B cell (primary cell): ENCODE data around the gene RPL41. TPM values are rescaled to one million over a fixed set of nuclear protein-coding genes. Genes with fewer than 3 reads are reported as not detected.

ENCODE experiments used
- ATAC-seq: fragments of 200-7000 bp; cut with Tn5 transposase; one replicate; pipeline ENCODE4 v1.10.0; 2021; ENCODE audit warnings: low read depth, mild to moderate bottlenecking, moderate number of reproducible peaks, moderate library complexity
- CTCF ChIA-PET: fragments of 350-600 bp; sonication (Branson Sonifier 250); formaldehyde crosslinking; loops from one replicate; lab custom pipeline; 2021; ENCODE audit warnings: antibody characterized with exemption, inconsistent platforms; lab: Charles Lee
- POLR2A ChIA-PET: fragments of 350-600 bp; sonication (Branson Sonifier 250); formaldehyde crosslinking; loops from one replicate; lab custom pipeline; 2021; ENCODE audit warnings: antibody characterized with exemption; lab: Charles Lee
- DNase-seq: peaks from one replicate; pipeline ENCODE4 v3.0.0; 2013
- H2AFZ ChIP-seq: 2 replicates; pipeline ENCODE4 v1.6.1; 2012; ENCODE audit warnings: mild to moderate bottlenecking, low read depth, low read length; ENCODE audit not compliant: insufficient read depth, poor library complexity, severe bottlenecking
- H3K27ac ChIP-seq, 2 donors: 1 replicate in 1 of 2; 2 replicates in 1 of 2; pipeline ENCODE4 v1.5.1; 2012 to 2013; ENCODE audit warnings: low read length in 2 of 2, mild to moderate bottlenecking in 2 of 2, moderate library complexity in 1 of 2
- H3K27me3 ChIP-seq, 4 experiments: fragments of 200-600 bp in 1 of 4; sonication (generic) in 1 of 4; replicated peaks in 1 of 4; 1 replicate in 2 of 4; 2 replicates in 2 of 4; pipeline versions ENCODE4 v1.6.1 to v1.7.0; 2013 to 2016; ENCODE audit warnings: low read length in 3 of 4, mild to moderate bottlenecking in 2 of 4, mixed read lengths in 1 of 4, moderate library complexity in 1 of 4; ENCODE audit not compliant: insufficient read depth in 4 of 4, control insufficient read depth in 3 of 4; ENCODE audit errors: control extremely low read depth in 1 of 4
- H3K36me3 ChIP-seq, 2 experiments: replicated peaks in 1 of 2; 1 replicate in 1 of 2; 2 replicates in 1 of 2; pipeline versions ENCODE4 v1.6.1 to v1.7.1; 2013; ENCODE audit warnings: low read length in 1 of 2; ENCODE audit not compliant: insufficient read depth in 2 of 2, control insufficient read depth in 1 of 2; ENCODE audit errors: control extremely low read depth in 1 of 2, extremely low read depth in 1 of 2
- H3K4me1 ChIP-seq, 2 donors: fragments of 200-600 bp in 1 of 2; sonication (generic) in 1 of 2; 1 replicate in 1 of 2; 2 replicates in 1 of 2; pipeline versions ENCODE4 v1.5.1 to v1.6.1; 2013 to 2017; ENCODE audit warnings: low read length in 2 of 2; ENCODE audit not compliant: control insufficient read depth in 2 of 2, insufficient read depth in 2 of 2
- H3K4me2 ChIP-seq: replicated peaks from 2 replicates; pipeline ENCODE3; 2012; ENCODE audit warnings: mild to moderate bottlenecking, low read depth, low read length; ENCODE audit not compliant: poor library complexity, severe bottlenecking
- H3K4me3 ChIP-seq, 5 experiments: fragments of 200-600 bp in 1 of 5; sonication (generic) in 1 of 5; 1 replicate in 3 of 5; 2 replicates in 2 of 5; pipeline versions ENCODE4 v1.5.1 to v1.7.0; 2011 to 2016; ENCODE audit warnings: low read length in 4 of 5, mild to moderate bottlenecking in 4 of 5, low read depth in 2 of 5, control low read depth in 1 of 5, moderate library complexity in 1 of 5; ENCODE audit not compliant: insufficient read depth in 1 of 5; ENCODE audit errors: control extremely low read depth in 1 of 5, extremely low read depth in 1 of 5
- H3K79me2 ChIP-seq: fragments of 200-600 bp; sonication (generic); one replicate; pipeline ENCODE4 v1.6.0; 2016; ENCODE audit warnings: low read length; ENCODE audit not compliant: control insufficient read depth, insufficient read depth
- H3K9ac ChIP-seq: fragments of 200-600 bp; sonication (generic); 2 replicates; pipeline ENCODE4 v1.6.1; 2017; ENCODE audit warnings: mild to moderate bottlenecking, low read length, moderate library complexity
- H3K9me3 ChIP-seq, 3 donors: one replicate each; pipeline versions ENCODE4 v1.6.1 to v1.7.1; 2013; ENCODE audit warnings: low read length in 2 of 3; ENCODE audit not compliant: control insufficient read depth in 2 of 3, insufficient read depth in 1 of 3; ENCODE audit errors: control extremely low read depth in 1 of 3
- H4K20me1 ChIP-seq: 2 replicates; pipeline ENCODE4 v1.6.0; 2012; ENCODE audit warnings: mild to moderate bottlenecking, low read length; ENCODE audit not compliant: insufficient read depth, control insufficient read depth, poor library complexity, severe bottlenecking
- H3K27ac Mint-ChIP-seq: one replicate; pipeline ENCODE4 v1.8.0; 2021; ENCODE audit warnings: mixed read lengths
- H3K27me3 Mint-ChIP-seq: one replicate; pipeline ENCODE4 v1.8.0; 2021; ENCODE audit warnings: mixed read lengths
- H3K4me1 Mint-ChIP-seq: one replicate; pipeline ENCODE4 v1.8.0; 2021; ENCODE audit warnings: mixed read lengths
- H3K4me3 Mint-ChIP-seq: one replicate; pipeline ENCODE4 v1.8.0; 2021; ENCODE audit warnings: mixed read lengths
- H3K9me3 Mint-ChIP-seq: one replicate; pipeline ENCODE4 v1.8.0; 2022; ENCODE audit warnings: mixed read lengths; ENCODE audit not compliant: insufficient read depth
- CTCF ChIP-seq: fragments of 200-600 bp; IDR thresholded peaks from one replicate; pipeline ENCODE4 v1.8.0; 2022; ENCODE audit warnings: antibody characterized with exemption, mild to moderate bottlenecking
- EZH2 ChIP-seq: IDR thresholded peaks from 2 replicates; pipeline ENCODE4 v1.6.1; 2012; ENCODE audit warnings: borderline replicate concordance, low read depth, mild to moderate bottlenecking, moderate library complexity, low read length; ENCODE audit not compliant: insufficient read depth, poor library complexity, severe bottlenecking
- WGBS: methylation state at CpG from one replicate; pipeline ENCODE4 v1.1.5; 2013; ENCODE audit warnings: missing lambda C conversion rate; ENCODE audit not compliant: insufficient coverage; 5-methylcytosine and 5-hydroxymethylcytosine counted together
- intact Hi-C: fragments of 100-400 bp; cut with micrococcal nuclease; formaldehyde crosslinking; loops from one replicate; pipeline ENCODE4 v1.10.0; 2022
- polyA plus RNA-seq: library from polyadenylated mRNA; depleted of rRNA; stranded (reverse); fragments of >200 nt; gene quantifications from 2 replicates; pipeline ENCODE4 v1.2.3, GENCODE V29; 2012
- total RNA-seq, 2 donors: library from RNA; stranded (reverse); fragments of 120-200 nt in 1 of 2; gene quantifications; 1 replicate in 1 of 2; 2 replicates in 1 of 2; pipeline versions ENCODE4 v1.2.3 to v1.2.4, GENCODE V29; 2013 to 2022

RPL41 gene
- total and polyA plus RNA-seq, 2 donors (not counting 1 experiment from before 2014, with no cell fraction given) = 4,738 to 10,371 TPM

GRCh38 chr12:56079723-56080555 lies 36.5 kb upstream of the RPL41 start, which contains the start of gene ERBB3:
TSS of gene ERBB3 (plus strand) at chr12:56080165. CDS start at chr12:56080301, 136 bp downstream.
- no peak within 1 kb of the TSS for H3K27ac Mint-ChIP-seq
- H2AFZ ChIP-seq = peak within 1 kb of the TSS; percentile 91
- H3K4me1 Mint-ChIP-seq = peaks cover 12% of the 10 kb centered on the region

More at GRCh38 chr12:56079723-56080555, 36.5 kb upstream of the RPL41 start, which contains the start of gene ERBB3:
- Histone ChIP-seq H3K4me2 (peak within 1 kb of the TSS; percentile 100), H3K27me3 (peaks cover 0 to 46% (median 15%) of the 10 kb centered on the region in 4 experiments), H3K4me3 (peak within 1 kb of the TSS; percentile 53 to 91 (median 70)), H3K4me1 (peaks cover 18 to 22% of the 10 kb centered on the region in 2 donors), H4K20me1 (no peaks in the 10 kb centered on the region), H3K79me2 (no peaks in the 10 kb centered on the region), H3K27ac (no peak within 1 kb of the TSS), H3K9me3 (peaks cover 0 to 12% (median 0%) of the 10 kb centered on the region in 3 donors), H3K9ac (peak within 1 kb of the TSS; percentile 79), H3K36me3 (no peaks in the 10 kb centered on the region)
- H3K9me3 Mint-ChIP-seq = no peaks in the 10 kb centered on the region
- intact Hi-C loops = loop anchor here (1.0 kb wide), 1 partner anchor 38 kb away; the partner anchor contains the start of gene ZC3H10
- DNase-seq (peak; percentile 55), ATAC-seq (peak; percentile 69)
- peak within 1 kb of the TSS; percentile 91 for H3K4me3 Mint-ChIP-seq
- 2% methylated on average over 57 of the region's 59 CpGs for WGBS
- TF ChIP-seq EZH2 = no peak
- TF ChIP-seq CTCF = no peak
- ChIA-PET CTCF (interaction anchor here (0.9 to 1.6 kb wide), 7 partner anchors 11 to 337 kb away, joined by 3 read pairs; partner anchors contain the start of genes GDF11, STAT2 and ZC3H10), POLR2A (interaction anchor here (2.1 kb wide), 1 partner anchor 24 kb away, joined by 5 read pairs; the partner anchor contains the start of gene PA2G4)
- H3K27me3 Mint-ChIP-seq = peaks cover 17% of the 10 kb centered on the region
